ENCODE data around the gene ESPL1.

- TF ChIP-seq CTCF (conservative IDR thresholded peaks at IDR 0.05 in 1 of 2, IDR thresholded peaks at IDR 0.05 in 1 of 2; ENCODE audit: low read depth in 1 of 2, low read length in 2 of 2) (no peak), EZH2 (IDR thresholded peaks at IDR 0.05; ENCODE audit: low read length, missing control alignments) (no peak)
These were observed 14.8 kb upstream of the ESPL1 start for GRCh38 chr12:53253298-53253697.

All from fibroblast of lung (primary cell).